Naive thymus-derived CD8-positive, alpha-beta T cell (primary cell): ENCODE measurements around the gene SMIM41. TPM values are rescaled to one million over a fixed set of nuclear protein-coding genes. Genes with fewer than 3 reads are reported as not detected.

Source experiments
- ATAC-seq, 2 donors: fragments of 150-1000 bp; cut with Tn5 transposase in 1 of 2; sonication (Bioruptor Pico), chemical (Tn5 transposase) in 1 of 2; 1 replicate in 1 of 2; 2 replicates in 1 of 2; pipeline ENCODE4 v1.10.0; 2021; ENCODE audit warnings: mild to moderate bottlenecking in 2 of 2, moderate library complexity in 2 of 2
- POLR2A ChIA-PET: fragments of 350-600 bp; sonication (Branson Sonifier 250); formaldehyde crosslinking; loops from one replicate; lab custom pipeline; 2021; ENCODE audit warnings: antibody characterized with exemption; lab: Charles Lee
- DNase-seq, 10 donors: peaks; one replicate each; pipeline versions ENCODE4 v3.0.0 to v3.0.0-alpha.2; 2020 to 2022
- H3K27ac Mint-ChIP-seq, 10 donors: one replicate each; pipeline ENCODE4 v1.8.0; 2020 to 2022; ENCODE audit warnings: mild to moderate bottlenecking in 10 of 10, mixed read lengths in 10 of 10, moderate library complexity in 4 of 10, inconsistent platforms in 1 of 10
- H3K27me3 Mint-ChIP-seq, 5 donors: one replicate each; pipeline ENCODE4 v1.8.0; 2021 to 2022; ENCODE audit warnings: mixed read lengths in 5 of 5
- H3K36me3 Mint-ChIP-seq, 3 donors: one replicate each; pipeline ENCODE4 v1.8.0; 2020 to 2022; ENCODE audit warnings: mixed read lengths in 3 of 3, mild to moderate bottlenecking in 2 of 3, inconsistent platforms in 1 of 3
- H3K4me1 Mint-ChIP-seq, 4 donors: one replicate each; pipeline ENCODE4 v1.8.0; 2021 to 2022; ENCODE audit warnings: mixed read lengths in 4 of 4
- H3K4me3 Mint-ChIP-seq, 10 donors: one replicate each; pipeline ENCODE4 v1.8.0; 2020 to 2022; ENCODE audit warnings: mild to moderate bottlenecking in 10 of 10, mixed read lengths in 10 of 10, moderate library complexity in 6 of 10, inconsistent platforms in 1 of 10
- H3K9me3 Mint-ChIP-seq, 9 donors: one replicate each; pipeline ENCODE4 v1.8.0; 2020 to 2022; ENCODE audit warnings: mixed read lengths in 9 of 9, mild to moderate bottlenecking in 3 of 9, inconsistent platforms in 1 of 9, moderate library complexity in 1 of 9
- polyA plus RNA-seq, 3 donors: library from polyadenylated mRNA; unstranded; fragments of 300-500 nt; fragmentation: Illumina TruSeq; gene quantifications; one replicate each; pipeline ENCODE4 v1.2.3, GENCODE V29; 2021
- total RNA-seq, 8 experiments: library from RNA in 2 of 8; stranded (reverse) in 2 of 8; gene quantifications; one replicate each; pipeline ENCODE4 v1.2.3 and lab custom pipeline; 2021 to 2026

SMIM41 gene
- total and polyA plus RNA-seq, 5 experiments from 2014 or later: not detected

DNA sequence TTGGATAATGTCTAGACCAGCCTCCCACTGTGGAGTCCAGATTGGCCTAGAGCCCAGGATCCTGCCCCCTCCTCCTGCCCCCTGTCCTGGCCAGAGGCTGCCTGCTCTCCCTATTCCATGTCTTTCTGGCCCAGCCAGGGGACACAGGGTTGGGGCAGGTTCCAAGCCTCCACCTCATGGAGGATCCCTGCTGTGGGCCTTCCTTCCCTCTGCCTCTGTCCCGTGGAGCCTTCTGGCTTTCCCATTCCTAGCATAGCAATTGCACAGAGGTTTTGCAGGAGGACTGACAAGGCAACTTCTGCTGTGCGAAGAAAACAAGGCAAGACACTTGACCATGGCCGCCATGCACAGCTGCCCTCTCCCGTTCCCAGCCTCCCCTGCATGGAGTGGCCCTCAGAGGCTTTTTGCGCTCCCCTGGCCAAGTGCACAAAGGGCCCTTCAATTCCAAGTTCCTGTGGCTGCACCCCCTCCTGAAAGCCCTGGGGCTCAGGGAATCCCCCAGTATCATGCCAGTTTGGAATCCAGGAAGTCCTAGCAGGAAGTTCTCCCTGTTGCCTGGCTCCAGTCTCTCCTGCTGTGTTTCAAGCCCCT is 70.2 kb downstream of the SMIM41 start:
- no peaks in the 10 kb centered on the region for H3K9me3 Mint-ChIP-seq
- DNase-seq: no peak
- POLR2A ChIA-PET: no interaction called here
- no peaks in the 10 kb centered on the region for H3K36me3 Mint-ChIP-seq
- no peak for ATAC-seq
- peak overlapping the region in 1 of 10 donors; percentile 15 for H3K27ac Mint-ChIP-seq
- peaks cover 2 to 22% (median 10%) of the 10 kb centered on the region in 5 donors for H3K27me3 Mint-ChIP-seq
- H3K4me1 Mint-ChIP-seq: peaks cover 5 to 11% (median 7%) of the 10 kb centered on the region in 4 donors
- H3K4me3 Mint-ChIP-seq: no peak overlapping the region

- Mint-ChIP-seq H3K36me3 (no peaks in the 10 kb centered on the region), H3K9me3 (no peaks in the 10 kb centered on the region), H3K27me3 (peaks cover 2 to 22% (median 10%) of the 10 kb centered on the region in 5 donors), H3K27ac (peak overlapping the region in 5 of 10 donors; percentile 26 to 89 (median 76)), H3K4me3 (peak overlapping the region in 9 of 10 donors; percentile 7 to 85 (median 57)), H3K4me1 (peaks cover 9 to 24% (median 20%) of the 10 kb centered on the region in 4 donors)
- POLR2A ChIA-PET: interaction anchor here (0.6 kb wide), 1 partner anchor 107 kb away, joined by 3 read pairs; no protein-coding TSS in a partner anchor
- ATAC-seq (no peak), DNase-seq (no peak)
These were observed 71.8 kb downstream of the SMIM41 start for GRCh38 chr12:52151153-52151836.

DNA sequence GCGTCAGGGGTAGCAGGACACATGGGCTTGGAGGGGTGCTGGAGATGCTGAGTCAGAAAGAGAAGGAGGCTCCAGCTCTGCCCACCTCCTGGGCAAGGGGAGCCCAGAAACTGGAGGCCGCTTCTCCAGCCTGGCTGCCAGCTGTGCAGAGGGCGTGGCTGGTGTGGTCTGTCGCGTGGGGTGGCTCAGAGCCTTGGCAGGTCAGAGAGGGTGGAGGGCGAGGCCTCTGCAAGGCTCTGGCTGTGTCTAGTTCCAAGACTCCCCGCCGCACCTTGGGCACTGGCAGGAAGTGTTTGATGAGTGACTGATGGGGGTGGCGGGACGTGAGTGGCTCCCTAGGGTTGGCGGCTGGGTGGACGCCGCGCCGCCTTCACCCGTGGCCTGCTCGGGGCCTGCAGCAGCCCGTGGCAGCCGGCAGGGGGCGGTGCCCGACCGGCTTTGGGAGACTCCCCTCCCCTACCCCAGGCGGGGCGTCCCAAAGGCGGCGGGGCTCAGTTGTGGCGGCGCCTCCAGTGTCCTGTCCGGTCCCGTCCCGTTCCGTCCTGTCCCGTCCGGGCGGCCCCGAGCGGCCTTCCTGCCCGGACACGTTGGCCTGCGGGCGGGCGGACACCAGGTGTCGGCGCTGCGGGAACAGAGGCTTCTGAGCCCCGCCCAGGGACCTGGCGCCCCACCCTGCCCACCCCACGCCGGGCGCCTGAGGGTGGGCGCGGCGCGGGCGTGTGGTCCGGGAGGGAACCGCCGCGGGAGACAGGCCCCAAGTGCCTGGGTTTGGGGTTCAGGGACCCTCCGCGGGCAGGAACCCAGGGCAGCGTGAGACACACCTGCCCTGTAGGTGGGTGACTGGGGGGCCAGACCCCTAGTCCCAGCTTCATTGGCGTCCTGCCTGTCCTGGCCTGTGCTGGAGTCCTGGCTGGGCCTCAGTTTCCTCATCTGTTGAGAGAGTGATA is 72.6 kb downstream of the SMIM41 start:
- H3K27ac Mint-ChIP-seq: peak overlapping the region in 7 of 10 donors; percentile 26 to 89 (median 71)
- POLR2A ChIA-PET: interaction anchor here (0.6 kb wide), 1 partner anchor 108 kb away, joined by 3 read pairs; no protein-coding TSS in a partner anchor
- H3K36me3 Mint-ChIP-seq: no peaks in the 10 kb centered on the region
- peaks cover 9 to 29% (median 21%) of the 10 kb centered on the region in 4 donors for H3K4me1 Mint-ChIP-seq
- peaks cover 2 to 22% (median 10%) of the 10 kb centered on the region in 5 donors for H3K27me3 Mint-ChIP-seq
- H3K9me3 Mint-ChIP-seq: no peaks in the 10 kb centered on the region
- ATAC-seq (peak; percentile 76 to 81), DNase-seq (peak; percentile 50 to 80 (median 73))
- peak overlapping the region; percentile 12 to 85 (median 56) for H3K4me3 Mint-ChIP-seq

DNA sequence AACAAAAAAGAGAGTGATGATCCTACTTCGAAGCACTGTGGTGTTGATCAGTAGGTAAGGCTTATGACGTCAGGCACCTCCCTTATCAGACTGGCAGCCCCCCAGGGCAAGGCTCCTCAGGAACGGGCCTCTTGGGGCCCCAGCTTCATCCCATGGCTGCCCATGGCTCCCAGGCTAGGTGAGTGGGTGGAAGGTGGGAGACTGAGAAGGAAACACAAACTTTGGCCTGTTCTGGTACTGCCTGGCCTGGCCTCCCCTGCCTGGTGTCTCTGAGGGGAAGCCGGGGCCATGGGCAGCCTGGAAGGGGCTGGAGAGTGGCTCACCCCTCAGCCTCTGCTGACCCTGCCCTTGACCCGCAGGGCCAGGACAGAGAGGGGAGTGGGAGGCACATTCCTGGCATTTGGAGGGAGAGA is 73.4 kb downstream of the SMIM41 start:
- no peaks in the 10 kb centered on the region for H3K36me3 Mint-ChIP-seq
- DNase-seq (peak in 1 of 10 donors; percentile 52), ATAC-seq (no peak)
- H3K27ac Mint-ChIP-seq: peak overlapping the region in 1 of 10 donors; percentile 71
- no peaks in the 10 kb centered on the region for H3K9me3 Mint-ChIP-seq
- H3K27me3 Mint-ChIP-seq: peaks cover 2 to 22% (median 10%) of the 10 kb centered on the region in 5 donors
- H3K4me1 Mint-ChIP-seq: peaks cover 9 to 29% (median 21%) of the 10 kb centered on the region in 4 donors
- POLR2A ChIA-PET: no interaction called here
- H3K4me3 Mint-ChIP-seq: peak overlapping the region in 7 of 10 donors; percentile 5 to 32 (median 27)

GRCh38 chr12:52155048-52155868 is 75.8 kb downstream of the SMIM41 start:
- Mint-ChIP-seq H3K36me3 (no peaks in the 10 kb centered on the region), H3K27me3 (peaks cover 2 to 18% (median 10%) of the 10 kb centered on the region in 5 donors), H3K4me1 (peaks cover 9 to 29% (median 21%) of the 10 kb centered on the region in 4 donors), H3K4me3 (peak overlapping the region in 7 of 10 donors; percentile 4 to 71 (median 33)), H3K27ac (peak overlapping the region; percentile 32 to 94 (median 84)), H3K9me3 (no peaks in the 10 kb centered on the region)
- DNase-seq: peak in 9 of 10 donors; percentile 19 to 86 (median 56)
- peak; percentile 75 to 83 for ATAC-seq
- POLR2A ChIA-PET: interaction anchor here (0.6 to 1.5 kb wide), 3 partner anchors 12 to 650 kb away, joined by 4 to 5 read pairs (median 5); no protein-coding TSS in a partner anchor

DNA sequence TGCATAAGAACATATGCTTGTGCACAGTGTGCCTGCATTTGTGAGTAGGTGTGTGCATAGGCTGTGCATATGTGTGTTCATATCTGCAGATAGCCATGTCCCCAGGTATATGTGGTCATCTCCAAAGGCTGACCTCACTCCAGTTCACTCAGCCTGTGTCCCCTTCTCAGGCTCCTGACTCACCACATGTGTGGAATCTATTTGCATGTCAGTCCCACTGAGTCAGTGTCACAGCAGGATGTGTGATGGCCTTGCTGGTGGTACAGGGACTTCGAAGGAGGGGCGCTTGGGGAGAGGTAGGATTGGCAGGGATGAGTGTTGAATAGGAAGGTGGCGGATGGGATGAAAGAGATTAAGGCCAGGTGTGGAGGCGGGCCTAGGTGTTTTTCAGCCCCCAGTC is 76.8 kb downstream of the SMIM41 start:
- peaks cover 10 to 31% (median 23%) of the 10 kb centered on the region in 4 donors for H3K4me1 Mint-ChIP-seq
- H3K36me3 Mint-ChIP-seq: no peaks in the 10 kb centered on the region
- POLR2A ChIA-PET: no interaction called here
- no peaks in the 10 kb centered on the region for H3K9me3 Mint-ChIP-seq
- H3K27ac Mint-ChIP-seq: peak overlapping the region in 6 of 10 donors; percentile 53 to 94 (median 84)
- DNase-seq: no peak
- H3K27me3 Mint-ChIP-seq: peaks cover 2 to 8% (median 7%) of the 10 kb centered on the region in 5 donors
- H3K4me3 Mint-ChIP-seq: peak overlapping the region in 1 of 10 donors; percentile 2
- ATAC-seq: no peak

- no peaks in the 10 kb centered on the region for H3K36me3 Mint-ChIP-seq
- no peaks in the 10 kb centered on the region for H3K9me3 Mint-ChIP-seq
- DNase-seq (peak; percentile 48 to 87 (median 67)), ATAC-seq (peak; percentile 25 to 37)
- H3K4me3 Mint-ChIP-seq: no peak overlapping the region
- H3K27ac Mint-ChIP-seq: peak overlapping the region in 6 of 10 donors; percentile 22 to 90 (median 54)
- H3K4me1 Mint-ChIP-seq: peaks cover 12 to 33% (median 25%) of the 10 kb centered on the region in 4 donors
- peaks cover 0 to 3% (median 2%) of the 10 kb centered on the region in 5 donors for H3K27me3 Mint-ChIP-seq
- POLR2A ChIA-PET: no interaction called here
These were observed 77.5 kb downstream of the SMIM41 start for GRCh38 chr12:52156757-52157565.

- Mint-ChIP-seq H3K27ac (peak overlapping the region in 4 of 10 donors; percentile 22 to 72 (median 44)), H3K36me3 (no peaks in the 10 kb centered on the region), H3K4me1 (peaks cover 12 to 39% (median 26%) of the 10 kb centered on the region in 4 donors), H3K27me3 (peaks cover 0 to 2% (median 1%) of the 10 kb centered on the region in 5 donors), H3K9me3 (no peaks in the 10 kb centered on the region), H3K4me3 (no peak overlapping the region)
- POLR2A ChIA-PET: interaction anchor here (0.6 kb wide), 1 partner anchor 356 kb away, joined by 3 read pairs; no protein-coding TSS in a partner anchor
- no peak for ATAC-seq
- DNase-seq: no peak
These were observed 78.2 kb downstream of the SMIM41 start for GRCh38 chr12:52157566-52158150.
